ENCODE results near the gene DLG2.
"Not testable (repeated sequence)": the region's sequence is repeated elsewhere in the genome, so short reads cannot be mapped to it uniquely, and the experiment has no call there.

DNA sequence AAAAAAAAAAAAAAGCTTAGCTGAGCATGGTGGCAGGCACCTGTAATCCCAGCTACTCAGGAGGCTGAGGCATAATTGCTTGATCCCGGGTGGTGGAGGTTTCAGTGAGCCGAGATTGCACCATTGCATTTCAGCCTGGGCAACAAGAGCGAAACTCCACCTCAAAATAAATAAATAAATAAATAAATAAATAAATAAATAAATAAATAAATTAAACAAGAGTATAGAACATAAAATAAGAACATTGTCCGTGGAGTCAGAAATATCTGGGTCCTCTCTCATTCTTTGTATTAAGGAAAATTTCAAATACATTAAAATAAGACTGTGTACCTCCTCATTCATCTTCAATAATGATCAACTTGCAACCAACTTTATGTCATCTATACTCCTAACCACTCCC is 843.0 kb downstream of the DLG2 start:
- not testable (repeated sequence) for TF ChIP-seq TAF1 (IDR thresholded peaks at IDR 0.05; ENCODE audit: low read depth, low read length); POLR2A (IDR thresholded peaks at IDR 0.05; ENCODE audit: low read depth, low read length); POLR2AphosphoS5 (IDR thresholded peaks at IDR 0.05; ENCODE audit: low read depth, low read length); POU2F2 (IDR thresholded peaks at IDR 0.05; ENCODE audit: low read depth, low read length); PAX5 (IDR thresholded peaks at IDR 0.05; ENCODE audit: insufficient read depth, low read length, severe bottlenecking)

Data from GM12891 (cell line).